ENCODE results near the gene PIK3R2. TPM values are rescaled to one million over a fixed set of nuclear protein-coding genes. Genes with fewer than 3 reads are reported as not detected.
A peak's percentile ranks its signal among the peaks of the same experiment; 100 is the strongest.

PIK3R2 gene
- total and polyA plus RNA-seq, 3 experiments from 2014 or later, result 5.7 to 17.9 (median 17.7) TPM

DNA sequence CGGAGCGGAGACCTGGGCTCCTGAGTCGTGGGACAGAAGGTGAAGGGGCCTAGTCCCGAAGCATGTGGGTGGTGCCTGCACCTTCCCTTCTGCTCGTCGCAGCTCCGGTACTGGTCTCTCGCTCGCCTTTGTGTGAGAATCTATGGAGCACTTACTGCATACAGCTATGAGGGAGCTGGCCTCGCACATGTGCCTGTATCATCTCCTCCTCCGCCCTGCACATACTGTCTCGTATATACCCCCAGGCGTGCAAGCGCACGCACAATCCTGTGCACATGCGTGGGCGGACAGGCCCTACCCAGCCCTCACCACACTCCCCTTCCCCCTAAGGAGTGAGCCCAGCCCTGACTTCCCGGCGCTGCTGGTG, 8.7 kb downstream of the PIK3R2 start:
- H3K27me3 ChIP-seq (ENCODE audit: insufficient read depth, low read length, poor library complexity, severe bottlenecking), result no peaks in the 10 kb centered on the region
- Mint-ChIP-seq H3K36me3 (peaks cover 7 to 26% (median 7%) of the 10 kb centered on the region in 3 donors), H3K27ac (peak overlapping the region in 5 of 8 donors; percentile 9 to 88 (median 23)), H3K4me1 (peaks cover 5 to 14% (median 5%) of the 10 kb centered on the region in 3 donors), H3K9me3 (no peaks in the 10 kb centered on the region), H3K4me3 (peak overlapping the region in 3 of 7 donors; percentile 15 to 45 (median 42)), H3K27me3 (no peaks in the 10 kb centered on the region)
- POLR2A ChIA-PET, result no interaction called here
- H3K4me3 ChIP-seq (ENCODE audit: low read length), result no peak overlapping the region
- CTCF ChIA-PET, result interaction anchor here (0.7 to 3.1 kb wide), 11 partner anchors 9 to 118 kb away, joined by 3 to 28 read pairs (median 3); partner anchors contain the start of gene PIK3R2
- no peaks in the 10 kb centered on the region for H3K9me3 ChIP-seq (ENCODE audit: low read length)
- peaks cover 12% of the 10 kb centered on the region for H3K36me3 ChIP-seq (ENCODE audit: insufficient read depth, low read length)
- no peak overlapping the region for H3K27ac ChIP-seq (ENCODE audit: low read depth, low read length)
- no peak for DNase-seq
- H3K4me1 ChIP-seq (ENCODE audit: insufficient read depth, low read length), result peaks cover 13% of the 10 kb centered on the region

DNA sequence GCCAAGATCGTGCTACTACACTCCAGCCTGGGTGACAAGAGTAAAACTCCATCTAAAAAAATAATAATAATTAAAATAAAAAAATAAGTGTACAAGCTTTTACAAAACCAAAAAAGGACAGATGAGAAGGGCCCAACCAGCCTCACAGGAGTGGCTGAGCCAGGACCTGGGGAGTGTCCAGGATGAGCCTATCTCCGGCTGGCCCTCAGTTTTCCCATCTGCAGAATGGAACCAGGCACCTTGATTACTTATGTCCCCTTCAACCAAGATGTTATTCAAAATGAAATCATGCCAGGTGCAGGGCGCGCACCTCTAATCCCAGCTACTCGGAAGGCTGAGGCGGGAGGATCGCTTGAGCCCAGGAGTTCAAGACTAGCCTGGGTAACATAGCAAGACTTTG, 11.1 kb downstream of the PIK3R2 start:
- no peaks in the 10 kb centered on the region for H3K9me3 ChIP-seq (ENCODE audit: low read length)
- Mint-ChIP-seq H3K4me3 (no peak overlapping the region), H3K27ac (no peak overlapping the region), H3K36me3 (peaks cover 7 to 40% (median 9%) of the 10 kb centered on the region in 3 donors), H3K27me3 (no peaks in the 10 kb centered on the region), H3K4me1 (peaks cover 5 to 17% (median 8%) of the 10 kb centered on the region in 3 donors), H3K9me3 (no peaks in the 10 kb centered on the region)
- ChIA-PET CTCF (interaction anchor here (0.9 to 1.8 kb wide), 5 partner anchors 12 to 160 kb away, joined by 3 to 5 read pairs (median 4); no protein-coding TSS in a partner anchor), POLR2A (interaction anchor here (0.9 kb wide), 1 partner anchor 28 kb away, joined by 3 read pairs; no protein-coding TSS in a partner anchor)
- no peak overlapping the region for H3K4me3 ChIP-seq (ENCODE audit: low read length)
- peaks cover 13% of the 10 kb centered on the region for H3K4me1 ChIP-seq (ENCODE audit: insufficient read depth, low read length)
- H3K27me3 ChIP-seq (ENCODE audit: insufficient read depth, low read length, poor library complexity, severe bottlenecking), result no peaks in the 10 kb centered on the region
- DNase-seq, result no peak
- no peak overlapping the region for H3K27ac ChIP-seq (ENCODE audit: low read depth, low read length)
- H3K36me3 ChIP-seq (ENCODE audit: insufficient read depth, low read length), result peaks cover 12% of the 10 kb centered on the region

- no peaks in the 10 kb centered on the region for H3K27me3 ChIP-seq (ENCODE audit: insufficient read depth, low read length, poor library complexity, severe bottlenecking)
- H3K36me3 ChIP-seq (ENCODE audit: insufficient read depth, low read length), result peaks cover 12% of the 10 kb centered on the region
- no peaks in the 10 kb centered on the region for H3K27me3 Mint-ChIP-seq
- no peaks in the 10 kb centered on the region for H3K9me3 ChIP-seq (ENCODE audit: low read length)
- no peak overlapping the region for H3K4me3 Mint-ChIP-seq
- peaks cover 0 to 8% (median 5%) of the 10 kb centered on the region in 3 donors for H3K4me1 Mint-ChIP-seq
- ChIA-PET POLR2A (interaction anchor here (0.6 to 0.7 kb wide), 2 partner anchors 79 to 1842 kb away, joined by 4 to 11 read pairs; no protein-coding TSS in a partner anchor), CTCF (interaction anchor here (2.1 kb wide), 1 partner anchor 86 kb away, joined by 8 read pairs; no protein-coding TSS in a partner anchor)
- H3K4me1 ChIP-seq (ENCODE audit: insufficient read depth, low read length), result peaks cover 7% of the 10 kb centered on the region
- H3K27ac Mint-ChIP-seq, result no peak overlapping the region
- peaks cover 7 to 42% (median 9%) of the 10 kb centered on the region in 3 donors for H3K36me3 Mint-ChIP-seq
- DNase-seq, result no peak
- no peaks in the 10 kb centered on the region for H3K9me3 Mint-ChIP-seq
- H3K4me3 ChIP-seq (ENCODE audit: low read length), result no peak overlapping the region
- no peak overlapping the region for H3K27ac ChIP-seq (ENCODE audit: low read depth, low read length)
Observed at GRCh38 chr19:18165794-18166544, 13.0 kb downstream of the PIK3R2 start.

DNA sequence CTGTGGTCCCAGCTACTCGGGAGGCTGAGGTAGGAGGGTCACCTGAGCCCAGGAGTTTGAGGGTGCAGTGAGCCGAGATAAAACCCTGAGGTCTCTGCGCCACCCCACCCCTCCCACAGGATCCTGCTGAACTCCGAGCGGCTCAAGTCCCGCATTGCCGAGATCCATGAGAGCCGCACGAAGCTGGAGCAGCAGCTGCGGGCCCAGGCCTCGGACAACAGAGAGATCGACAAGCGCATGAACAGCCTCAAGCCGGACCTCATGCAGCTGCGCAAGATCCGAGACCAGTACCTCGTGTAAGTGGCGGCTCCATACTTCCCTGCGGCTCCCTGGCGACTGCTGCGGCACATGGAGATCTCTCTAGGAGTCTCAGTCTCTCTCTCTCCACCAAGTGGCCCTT, 14.0 kb downstream of the PIK3R2 start:
- Histone ChIP-seq H3K36me3 (ENCODE audit: insufficient read depth, low read length) (peaks cover 12% of the 10 kb centered on the region), H3K4me3 (ENCODE audit: low read length) (no peak overlapping the region), H3K4me1 (ENCODE audit: insufficient read depth, low read length) (peaks cover under 1% of the 10 kb centered on the region), H3K9me3 (ENCODE audit: low read length) (no peaks in the 10 kb centered on the region), H3K27me3 (ENCODE audit: insufficient read depth, low read length, poor library complexity, severe bottlenecking) (no peaks in the 10 kb centered on the region), H3K27ac (ENCODE audit: low read depth, low read length) (no peak overlapping the region)
- H3K36me3 Mint-ChIP-seq, result peaks cover 7 to 42% (median 9%) of the 10 kb centered on the region in 3 donors
- H3K9me3 Mint-ChIP-seq, result no peaks in the 10 kb centered on the region
- CTCF ChIA-PET, result interaction anchor here (1.2 to 2.1 kb wide), 3 partner anchors 57 to 85 kb away, joined by 4 to 8 read pairs (median 7); no protein-coding TSS in a partner anchor
- no peak for DNase-seq
- no peak overlapping the region for H3K27ac Mint-ChIP-seq
- no peak overlapping the region for H3K4me3 Mint-ChIP-seq
- no peaks in the 10 kb centered on the region for H3K27me3 Mint-ChIP-seq
- POLR2A ChIA-PET, result no interaction called here
- peaks cover 0 to 5% (median 4%) of the 10 kb centered on the region in 3 donors for H3K4me1 Mint-ChIP-seq

DNA sequence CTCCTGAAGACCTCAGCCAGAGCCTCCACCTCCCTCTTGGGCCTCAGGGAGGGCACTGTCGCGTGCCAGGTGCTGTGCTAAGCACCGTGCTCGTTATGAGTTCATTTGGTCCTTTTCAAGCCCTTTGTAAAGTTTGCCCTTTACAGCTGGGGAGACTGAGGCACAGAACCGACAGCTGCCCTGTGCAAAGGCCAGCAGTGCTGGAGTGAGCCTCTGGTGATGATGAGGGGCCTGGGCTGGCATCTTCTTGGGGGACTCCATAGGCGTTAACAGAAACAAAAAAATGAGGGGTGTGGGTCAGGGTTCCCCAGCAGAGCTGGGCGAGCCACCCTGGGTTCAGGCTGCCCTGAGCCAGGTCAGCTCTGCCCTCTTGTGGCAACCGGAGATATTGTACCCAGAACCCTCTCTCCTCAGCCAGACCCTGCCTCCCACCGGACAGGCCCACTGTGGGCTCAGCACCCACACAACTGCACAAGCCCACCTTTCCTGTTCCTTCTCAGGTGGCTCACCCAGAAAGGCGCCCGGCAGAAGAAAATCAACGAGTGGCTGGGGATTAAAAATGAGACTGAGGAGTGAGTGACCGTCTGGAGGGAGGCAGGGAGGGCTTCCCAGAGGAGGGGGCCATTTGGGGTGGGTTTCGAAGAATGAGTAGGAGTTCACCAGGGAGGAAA, 15.1 kb downstream of the PIK3R2 start:
- Mint-ChIP-seq H3K36me3 (peaks cover 7 to 39% (median 9%) of the 10 kb centered on the region in 3 donors), H3K9me3 (no peaks in the 10 kb centered on the region), H3K27me3 (no peaks in the 10 kb centered on the region), H3K4me1 (peaks cover 0 to 5% (median 4%) of the 10 kb centered on the region in 3 donors), H3K4me3 (peak overlapping the region in 1 of 7 donors; percentile 39), H3K27ac (peak overlapping the region in 4 of 8 donors; percentile 23 to 75 (median 56))
- Histone ChIP-seq H3K4me1 (ENCODE audit: insufficient read depth, low read length) (peaks cover under 1% of the 10 kb centered on the region), H3K27ac (ENCODE audit: low read depth, low read length) (no peak overlapping the region), H3K9me3 (ENCODE audit: low read length) (no peaks in the 10 kb centered on the region), H3K36me3 (ENCODE audit: insufficient read depth, low read length) (peaks cover 8% of the 10 kb centered on the region), H3K27me3 (ENCODE audit: insufficient read depth, low read length, poor library complexity, severe bottlenecking) (no peaks in the 10 kb centered on the region), H3K4me3 (ENCODE audit: low read length) (no peak overlapping the region)
- DNase-seq, result peak; percentile 35 to 68 (median 49)
- POLR2A ChIA-PET, result interaction anchor here (0.5 kb wide), 1 partner anchor 188 kb away, joined by 4 read pairs; no protein-coding TSS in a partner anchor
- CTCF ChIA-PET, result interaction anchor here (0.6 to 1.7 kb wide), 22 partner anchors 9 to 403 kb away, joined by 3 to 16 read pairs (median 4); partner anchors contain the start of genes IL12RB1 and PIK3R2

- no peak overlapping the region for H3K27ac Mint-ChIP-seq
- peaks cover 5% of the 10 kb centered on the region for H3K4me1 ChIP-seq (ENCODE audit: insufficient read depth, low read length)
- POLR2A ChIA-PET, result no interaction called here
Observed at GRCh38 chr19:18168673-18169381, 15.9 kb downstream of the PIK3R2 start.

DNA sequence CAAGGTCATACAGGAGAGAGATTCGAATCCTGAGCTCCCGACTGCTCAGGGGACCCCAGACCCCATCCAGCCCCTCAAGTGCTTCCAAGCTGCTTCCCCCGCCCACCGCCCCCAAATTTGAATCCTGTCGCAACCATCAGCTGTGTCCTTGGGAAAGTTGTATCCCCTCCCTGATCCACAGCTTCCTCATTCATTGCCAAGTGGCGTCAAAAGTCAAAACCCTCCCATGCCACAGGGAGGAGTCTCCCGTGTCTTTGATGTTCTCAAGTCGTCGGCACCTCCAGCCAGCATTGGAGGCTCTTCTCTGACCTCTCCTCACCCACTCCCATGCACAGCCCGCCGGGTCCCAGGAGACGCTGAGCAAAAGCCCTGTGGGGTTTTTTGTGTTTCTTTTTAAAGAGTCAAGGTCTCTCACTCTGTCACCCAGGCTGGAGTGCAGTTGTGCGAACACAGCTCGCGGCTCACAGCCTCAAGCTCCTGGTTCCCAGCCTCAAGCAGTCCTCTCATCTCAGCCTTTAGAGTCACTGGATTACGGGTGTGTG, 17.8 kb downstream of the PIK3R2 start:
- H3K27ac ChIP-seq (ENCODE audit: low read depth, low read length), result no peak overlapping the region
- POLR2A ChIA-PET, result no interaction called here
- no peaks in the 10 kb centered on the region for H3K9me3 ChIP-seq (ENCODE audit: low read length)
- H3K4me3 Mint-ChIP-seq, result no peak overlapping the region
- peak overlapping the region in 1 of 8 donors; percentile 61 for H3K27ac Mint-ChIP-seq
- peaks cover 9% of the 10 kb centered on the region for H3K4me1 ChIP-seq (ENCODE audit: insufficient read depth, low read length)
- H3K36me3 Mint-ChIP-seq, result peaks cover 3 to 31% (median 6%) of the 10 kb centered on the region in 3 donors
- no peaks in the 10 kb centered on the region for H3K27me3 ChIP-seq (ENCODE audit: insufficient read depth, low read length, poor library complexity, severe bottlenecking)
- no peak for DNase-seq
- H3K9me3 Mint-ChIP-seq, result no peaks in the 10 kb centered on the region
- no peaks in the 10 kb centered on the region for H3K36me3 ChIP-seq (ENCODE audit: insufficient read depth, low read length)
- CTCF ChIA-PET, result interaction anchor here (0.7 to 2.5 kb wide), 6 partner anchors 9 to 59 kb away, joined by 3 to 7 read pairs (median 4); partner anchors contain the start of gene PIK3R2
- no peak overlapping the region for H3K4me3 ChIP-seq (ENCODE audit: low read length)
- H3K4me1 Mint-ChIP-seq, result peaks cover 0 to 20% (median 11%) of the 10 kb centered on the region in 3 donors
- no peaks in the 10 kb centered on the region for H3K27me3 Mint-ChIP-seq

More at GRCh38 chr19:18168673-18169381, 15.9 kb downstream of the PIK3R2 start:
- Mint-ChIP-seq H3K9me3 (no peaks in the 10 kb centered on the region), H3K4me3 (no peak overlapping the region), H3K4me1 (peaks cover 0 to 10% (median 5%) of the 10 kb centered on the region in 3 donors), H3K36me3 (peaks cover 7 to 34% (median 9%) of the 10 kb centered on the region in 3 donors), H3K27me3 (no peaks in the 10 kb centered on the region)
- Histone ChIP-seq H3K36me3 (ENCODE audit: insufficient read depth, low read length) (peaks cover 3% of the 10 kb centered on the region), H3K9me3 (ENCODE audit: low read length) (no peaks in the 10 kb centered on the region), H3K4me3 (ENCODE audit: low read length) (no peak overlapping the region), H3K27me3 (ENCODE audit: insufficient read depth, low read length, poor library complexity, severe bottlenecking) (no peaks in the 10 kb centered on the region), H3K27ac (ENCODE audit: low read depth, low read length) (no peak overlapping the region)
- no peak for DNase-seq
- CTCF ChIA-PET, result interaction anchor here (0.6 to 1.7 kb wide), 14 partner anchors 8 to 402 kb away, joined by 3 to 16 read pairs (median 4); partner anchors contain the start of gene PIK3R2

Data from CD8-positive, alpha-beta memory T cell (primary cell).